ENCODE results near the gene INSYN2B.

DNA sequence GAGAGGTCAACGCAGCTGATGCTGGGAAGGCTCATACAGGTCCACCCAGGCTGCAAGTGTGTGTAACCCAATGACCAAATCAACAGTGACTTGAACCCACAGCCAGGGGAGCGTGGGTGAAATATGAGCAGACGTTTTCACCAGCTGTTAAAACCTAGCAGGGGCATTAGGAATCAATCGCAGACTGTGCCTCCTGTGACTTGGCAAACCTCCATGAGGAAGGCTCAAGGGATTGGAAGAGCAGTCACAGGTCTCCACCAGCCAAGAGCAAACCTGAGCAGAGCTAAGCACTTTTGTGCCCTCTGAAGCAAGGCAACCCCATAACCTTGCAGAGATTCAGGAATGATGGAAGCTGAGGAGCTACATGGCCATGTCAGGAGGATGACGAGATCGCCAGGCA is 25.5 kb downstream of the INSYN2B start:
- TF ChIP-seq POLR2AphosphoS5 (IDR thresholded peaks at IDR 0.05) (no peak), POLR2A (IDR thresholded peaks at IDR 0.05) (no peak), EP300 (IDR thresholded peaks at IDR 0.05) (no peak)
- TF ChIP-seq, protein P1, sequence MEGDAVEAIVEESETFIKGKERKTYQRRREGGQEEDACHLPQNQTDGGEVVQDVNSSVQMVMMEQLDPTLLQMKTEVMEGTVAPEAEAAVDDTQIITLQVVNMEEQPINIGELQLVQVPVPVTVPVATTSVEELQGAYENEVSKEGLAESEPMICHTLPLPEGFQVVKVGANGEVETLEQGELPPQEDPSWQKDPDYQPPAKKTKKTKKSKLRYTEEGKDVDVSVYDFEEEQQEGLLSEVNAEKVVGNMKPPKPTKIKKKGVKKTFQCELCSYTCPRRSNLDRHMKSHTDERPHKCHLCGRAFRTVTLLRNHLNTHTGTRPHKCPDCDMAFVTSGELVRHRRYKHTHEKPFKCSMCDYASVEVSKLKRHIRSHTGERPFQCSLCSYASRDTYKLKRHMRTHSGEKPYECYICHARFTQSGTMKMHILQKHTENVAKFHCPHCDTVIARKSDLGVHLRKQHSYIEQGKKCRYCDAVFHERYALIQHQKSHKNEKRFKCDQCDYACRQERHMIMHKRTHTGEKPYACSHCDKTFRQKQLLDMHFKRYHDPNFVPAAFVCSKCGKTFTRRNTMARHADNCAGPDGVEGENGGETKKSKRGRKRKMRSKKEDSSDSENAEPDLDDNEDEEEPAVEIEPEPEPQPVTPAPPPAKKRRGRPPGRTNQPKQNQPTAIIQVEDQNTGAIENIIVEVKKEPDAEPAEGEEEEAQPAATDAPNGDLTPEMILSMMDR (IDR thresholded peaks at IDR 0.05) = no peak
